Measurements from ENCODE around the gene DEF6.

- TF ChIP-seq CTCF (IDR thresholded peaks at IDR 0.05): no peak
- TF ChIP-seq POLR2AphosphoS5 (IDR thresholded peaks at IDR 0.05): no peak
These were observed 44.4 kb upstream of the DEF6 start for GRCh38 chr6:35253249-35253648.
